ENCODE measurements around the gene SUPT3H. TPM values are rescaled to one million over a fixed set of nuclear protein-coding genes. Genes with fewer than 3 reads are reported as not detected.

SUPT3H gene
- total and polyA plus RNA-seq, 2 of the 13 experiments (the other 11 are each of a cell fraction or from before 2014, with no cell fraction given): 11.9 to 36.1 TPM

- no peak for TF ChIP-seq ZNF260 (CRISPR knock-in tag; IDR thresholded peaks at IDR 0.05; ENCODE audit: borderline replicate concordance, low read depth)
- no peak for TF ChIP-seq MAFF (IDR thresholded peaks at IDR 0.05; ENCODE audit: low read depth, low read length)
- no peak for TF ChIP-seq ZNF75D (CRISPR knock-in tag; IDR thresholded peaks at IDR 0.05; ENCODE audit: borderline replicate concordance)
- no peak for TF ChIP-seq TFE3 (CRISPR knock-in tag; IDR thresholded peaks at IDR 0.05)
- no peak for TF ChIP-seq ZNF543 (CRISPR knock-in tag; IDR thresholded peaks at IDR 0.05)
- TF ChIP-seq THAP11 (CRISPR knock-in tag; IDR thresholded peaks at IDR 0.05): 0 out of 2 replicates have a peak, but pooled peaks have one; percentile 32
- no peak for TF ChIP-seq BORCS8-MEF2B (CRISPR knock-in tag; IDR thresholded peaks at IDR 0.05)
- no peak for TF ChIP-seq YEATS2 (CRISPR knock-in tag; IDR thresholded peaks at IDR 0.05; ENCODE audit: borderline replicate concordance)
- TF ChIP-seq NFIC (IDR thresholded peaks at IDR 0.05; ENCODE audit: low read length): peak; percentile 70; the same call in 1 of the 2 replicates
- no peak for TF ChIP-seq MEIS2 (CRISPR knock-in tag; IDR thresholded peaks at IDR 0.05)
- no peak for TF ChIP-seq NFE2 (CRISPR knock-in tag; IDR thresholded peaks at IDR 0.05)
- TF ChIP-seq BHLHE40 (IDR thresholded peaks at IDR 0.05; ENCODE audit: low read length): no peak
- TF ChIP-seq, protein P1, sequence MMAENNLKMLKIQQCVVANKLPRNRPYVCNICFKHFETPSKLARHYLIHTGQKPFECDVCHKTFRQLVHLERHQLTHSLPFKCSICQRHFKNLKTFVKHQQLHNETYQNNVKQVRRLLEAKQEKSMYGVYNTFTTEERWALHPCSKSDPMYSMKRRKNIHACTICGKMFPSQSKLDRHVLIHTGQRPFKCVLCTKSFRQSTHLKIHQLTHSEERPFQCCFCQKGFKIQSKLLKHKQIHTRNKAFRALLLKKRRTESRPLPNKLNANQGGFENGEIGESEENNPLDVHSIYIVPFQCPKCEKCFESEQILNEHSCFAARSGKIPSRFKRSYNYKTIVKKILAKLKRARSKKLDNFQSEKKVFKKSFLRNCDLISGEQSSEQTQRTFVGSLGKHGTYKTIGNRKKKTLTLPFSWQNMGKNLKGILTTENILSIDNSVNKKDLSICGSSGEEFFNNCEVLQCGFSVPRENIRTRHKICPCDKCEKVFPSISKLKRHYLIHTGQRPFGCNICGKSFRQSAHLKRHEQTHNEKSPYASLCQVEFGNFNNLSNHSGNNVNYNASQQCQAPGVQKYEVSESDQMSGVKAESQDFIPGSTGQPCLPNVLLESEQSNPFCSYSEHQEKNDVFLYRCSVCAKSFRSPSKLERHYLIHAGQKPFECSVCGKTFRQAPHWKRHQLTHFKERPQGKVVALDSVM (CRISPR knock-in tag; IDR thresholded peaks at IDR 0.05): no peak
- no peak for TF ChIP-seq ZNF777 (CRISPR knock-in tag; IDR thresholded peaks at IDR 0.05)
- TF ChIP-seq MED1 (CRISPR knock-in tag; IDR thresholded peaks at IDR 0.05): 0 out of 2 replicates have a peak, but pooled peaks have one; percentile 69
- no peak for TF ChIP-seq THAP8 (CRISPR knock-in tag; IDR thresholded peaks at IDR 0.05; ENCODE audit: borderline replicate concordance)
- TF ChIP-seq TP53 (CRISPR knock-in tag; conservative IDR thresholded peaks at IDR 0.05): no peak
- TF ChIP-seq RFX1 (IDR thresholded peaks at IDR 0.05): no peak
- TF ChIP-seq FIP1L1 (IDR thresholded peaks at IDR 0.05; ENCODE audit: borderline replicate concordance, insufficient read depth, low read depth, low read length): no peak
- no peak for TF ChIP-seq ZNF740 (CRISPR knock-in tag; IDR thresholded peaks at IDR 0.05)
- TF ChIP-seq, protein P2, sequence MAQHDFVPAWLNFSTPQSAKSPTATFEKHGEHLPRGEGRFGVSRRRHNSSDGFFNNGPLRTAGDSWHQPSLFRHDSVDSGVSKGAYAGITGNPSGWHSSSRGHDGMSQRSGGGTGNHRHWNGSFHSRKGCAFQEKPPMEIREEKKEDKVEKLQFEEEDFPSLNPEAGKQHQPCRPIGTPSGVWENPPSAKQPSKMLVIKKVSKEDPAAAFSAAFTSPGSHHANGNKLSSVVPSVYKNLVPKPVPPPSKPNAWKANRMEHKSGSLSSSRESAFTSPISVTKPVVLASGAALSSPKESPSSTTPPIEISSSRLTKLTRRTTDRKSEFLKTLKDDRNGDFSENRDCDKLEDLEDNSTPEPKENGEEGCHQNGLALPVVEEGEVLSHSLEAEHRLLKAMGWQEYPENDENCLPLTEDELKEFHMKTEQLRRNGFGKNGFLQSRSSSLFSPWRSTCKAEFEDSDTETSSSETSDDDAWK (CRISPR knock-in tag; IDR thresholded peaks at IDR 0.05): no peak
- TF ChIP-seq PHF5A (CRISPR knock-in tag; IDR thresholded peaks at IDR 0.05; ENCODE audit: low read depth, unreplicated experiment): no peak
- peak; percentile 71 for TF ChIP-seq SOX5 (CRISPR knock-in tag; IDR thresholded peaks at IDR 0.05; ENCODE audit: borderline replicate concordance)
- no peak; the same call in 1 of the 2 replicates for TF ChIP-seq FOXP1 (IDR thresholded peaks at IDR 0.05)
- peak; percentile 81 for TF ChIP-seq FOXP1 (CRISPR knock-in tag; IDR thresholded peaks at IDR 0.05)
- TF ChIP-seq, protein P3, sequence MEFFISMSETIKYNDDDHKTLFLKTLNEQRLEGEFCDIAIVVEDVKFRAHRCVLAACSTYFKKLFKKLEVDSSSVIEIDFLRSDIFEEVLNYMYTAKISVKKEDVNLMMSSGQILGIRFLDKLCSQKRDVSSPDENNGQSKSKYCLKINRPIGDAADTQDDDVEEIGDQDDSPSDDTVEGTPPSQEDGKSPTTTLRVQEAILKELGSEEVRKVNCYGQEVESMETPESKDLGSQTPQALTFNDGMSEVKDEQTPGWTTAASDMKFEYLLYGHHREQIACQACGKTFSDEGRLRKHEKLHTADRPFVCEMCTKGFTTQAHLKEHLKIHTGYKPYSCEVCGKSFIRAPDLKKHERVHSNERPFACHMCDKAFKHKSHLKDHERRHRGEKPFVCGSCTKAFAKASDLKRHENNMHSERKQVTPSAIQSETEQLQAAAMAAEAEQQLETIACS (CRISPR knock-in tag; IDR thresholded peaks at IDR 0.05): no peak
- TF ChIP-seq TBP (CRISPR knock-in tag; IDR thresholded peaks at IDR 0.05): no peak
- TF ChIP-seq MIXL1 (CRISPR knock-in tag; IDR thresholded peaks at IDR 0.05): peak; percentile 84; the same call in 1 of the 2 replicates
Observed at GRCh38 chr6:45265246-45265645, 112.5 kb downstream of the SUPT3H start (continued).

All from HepG2 (cell line).